Smooth muscle cell (in vitro differentiated cells): ENCODE data around the gene TUBA4B. TPM values are rescaled to one million over a fixed set of nuclear protein-coding genes. Genes with fewer than 3 reads are reported as not detected.
A peak's percentile ranks its signal among the peaks of the same experiment; 100 is the strongest.

ENCODE experiments used
- DNase-seq: peaks from one replicate; lab custom pipeline; 2025; ENCODE audit not compliant: unreplicated experiment; lab: John Stamatoyannopoulos, UW
- H2AFZ ChIP-seq: fragments of 200-600 bp; sonication (generic); 2 replicates; pipeline ENCODE4 v1.6.0; 2016; ENCODE audit warnings: antibody characterized with exemption, low read depth, mild to moderate bottlenecking
- H3F3A ChIP-seq: fragments of 200-600 bp; sonication (generic); 2 replicates; pipeline ENCODE4 v1.6.0; 2017; ENCODE audit warnings: antibody characterized with exemption, low read depth
- H3K27ac ChIP-seq: fragments of 200-600 bp; sonication (generic); 2 replicates; pipeline ENCODE4 v1.5.1; 2016; ENCODE audit warnings: low read depth, mild to moderate bottlenecking
- H3K27me3 ChIP-seq: fragments of 200-600 bp; sonication (generic); 2 replicates; pipeline ENCODE4 v1.6.1; 2016; ENCODE audit warnings: low read depth, mild to moderate bottlenecking
- H3K36me3 ChIP-seq: fragments of 200-600 bp; sonication (generic); 2 replicates; pipeline ENCODE4 v1.5.1; 2016; ENCODE audit warnings: low read depth
- H3K4me1 ChIP-seq: fragments of 200-600 bp; sonication (generic); 2 replicates; pipeline ENCODE4 v1.5.1; 2016; ENCODE audit warnings: low read depth
- H3K4me2 ChIP-seq: fragments of 200-600 bp; sonication (generic); 2 replicates; pipeline ENCODE4 v1.6.0; 2016; ENCODE audit warnings: mild to moderate bottlenecking
- H3K4me3 ChIP-seq: fragments of 200-600 bp; sonication (generic); 2 replicates; pipeline ENCODE4 v1.5.1; 2016; ENCODE audit warnings: mild to moderate bottlenecking
- H3K79me2 ChIP-seq: fragments of 200-600 bp; sonication (generic); 2 replicates; pipeline ENCODE4 v1.6.0; 2016; ENCODE audit warnings: low read depth, mild to moderate bottlenecking
- H3K9ac ChIP-seq: fragments of 200-600 bp; sonication (generic); 2 replicates; pipeline ENCODE4 v1.6.0; 2016; ENCODE audit warnings: low read depth
- H3K9me3 ChIP-seq: fragments of 200-600 bp; sonication (generic); replicated peaks from 2 replicates; pipeline ENCODE4 v1.5.1; 2016; ENCODE audit warnings: low read depth
- H4K20me1 ChIP-seq: fragments of 200-600 bp; sonication (generic); 2 replicates; pipeline ENCODE4 v1.6.0; 2016; ENCODE audit warnings: low read depth
- CTCF ChIP-seq: fragments of 200-600 bp; sonication (generic); IDR thresholded peaks from 2 replicates; pipeline ENCODE4 v1.5.1; 2017; ENCODE audit warnings: borderline replicate concordance, mild to moderate bottlenecking, antibody characterized with exemption; ENCODE audit not compliant: insufficient read depth, poor library complexity, severe bottlenecking
- WGBS: methylation state at CpG from one replicate; pipeline ENCODE4 v1.1.7; 2016; ENCODE audit warnings: low lambda C conversion rate; 5-methylcytosine and 5-hydroxymethylcytosine counted together
- polyA plus RNA-seq: library from polyadenylated mRNA; unstranded; fragments of >200 nt; fragmentation: Nextera tagmentation; extraction: Ambion mirVana; gene quantifications from 2 replicates; pipeline ENCODE4 v1.2.1, GENCODE V29; 2016
- total RNA-seq: library from RNA; depleted of rRNA; stranded (reverse); fragments of >200 nt; gene quantifications from 2 replicates; pipeline ENCODE4 v1.2.3, GENCODE V29; 2014

Gene TUBA4B
- total and polyA plus RNA-seq, 2 experiments from 2014 or later, result not detected

- under 1% methylated on average over 24 of the region's 24 CpGs for WGBS
- Histone ChIP-seq H3K79me2 (peaks cover 46% of the 10 kb centered on the region), H3F3A (peaks cover 7% of the 10 kb centered on the region), H3K9ac (peak overlapping the region; percentile 96), H3K4me3 (peak overlapping the region; percentile 99), H3K27me3 (no peaks in the 10 kb centered on the region), H4K20me1 (peaks cover 8% of the 10 kb centered on the region), H3K9me3 (no peaks in the 10 kb centered on the region), H3K36me3 (peaks cover 19% of the 10 kb centered on the region), H3K27ac (peak overlapping the region; percentile 96), H3K4me1 (peaks cover 18% of the 10 kb centered on the region), H2AFZ (peak overlapping the region; percentile 50), H3K4me2 (peak overlapping the region; percentile 99)
- no peak for TF ChIP-seq CTCF
- no peak for DNase-seq
Observed at GRCh38 chr2:219230059-219230540, 22.9 kb upstream of the TUBA4B start.

- Histone ChIP-seq H3F3A (peaks cover 7% of the 10 kb centered on the region), H3K9me3 (no peaks in the 10 kb centered on the region), H3K4me2 (no peak overlapping the region), H3K27ac (no peak overlapping the region), H3K9ac (no peak overlapping the region), H3K4me3 (no peak overlapping the region), H3K4me1 (peaks cover 9% of the 10 kb centered on the region), H3K27me3 (no peaks in the 10 kb centered on the region), H4K20me1 (no peaks in the 10 kb centered on the region), H2AFZ (no peak overlapping the region), H3K36me3 (peaks cover 19% of the 10 kb centered on the region), H3K79me2 (peaks cover 21% of the 10 kb centered on the region)
- WGBS, result 96% methylated on average over 3 of the region's 3 CpGs
- TF ChIP-seq CTCF, result no peak
- no peak for DNase-seq
Observed at GRCh38 chr2:219234331-219234730, 18.7 kb upstream of the TUBA4B start.

GRCh38 chr2:219243291-219243761 lies 9.7 kb upstream of the TUBA4B start:
- Histone ChIP-seq H3K36me3 (no peaks in the 10 kb centered on the region), H3K4me2 (no peak overlapping the region), H4K20me1 (no peaks in the 10 kb centered on the region), H2AFZ (no peak overlapping the region), H3K4me3 (no peak overlapping the region), H3F3A (no peaks in the 10 kb centered on the region), H3K79me2 (peaks cover 13% of the 10 kb centered on the region), H3K27ac (no peak overlapping the region), H3K9ac (no peak overlapping the region), H3K27me3 (no peaks in the 10 kb centered on the region), H3K9me3 (no peaks in the 10 kb centered on the region), H3K4me1 (peaks cover 6% of the 10 kb centered on the region)
- 87% methylated on average over 28 of the region's 28 CpGs for WGBS
- DNase-seq, result no peak
- no peak for TF ChIP-seq CTCF

GRCh38 chr2:219244789-219245147 lies 8.3 kb upstream of the TUBA4B start:
- H3K27me3 ChIP-seq, result no peaks in the 10 kb centered on the region
- H2AFZ ChIP-seq, result peak overlapping the region; percentile 91
- no peak for DNase-seq
- peak overlapping the region; percentile 87 for H3K27ac ChIP-seq
- WGBS, result 47% methylated on average over 6 of the region's 6 CpGs
- no peaks in the 10 kb centered on the region for H4K20me1 ChIP-seq
- H3K9me3 ChIP-seq, result no peaks in the 10 kb centered on the region
- H3K36me3 ChIP-seq, result no peaks in the 10 kb centered on the region
- peaks cover 10% of the 10 kb centered on the region for H3K4me1 ChIP-seq
- peak overlapping the region; percentile 86 for H3K4me3 ChIP-seq
- peaks cover 13% of the 10 kb centered on the region for H3K79me2 ChIP-seq
- TF ChIP-seq CTCF, result no peak
- H3F3A ChIP-seq, result peaks cover 8% of the 10 kb centered on the region
- peak overlapping the region; percentile 96 for H3K9ac ChIP-seq
- H3K4me2 ChIP-seq, result peak overlapping the region; percentile 99
